A673 (cell line): ENCODE data around the gene MMP24.

Experiments used
- EZH2 ChIP-seq: fragments of 200-600 bp; sonication (generic); IDR thresholded peaks from 2 replicates; pipeline ENCODE4 v1.6.1; 2017; ENCODE audit warnings: borderline replicate concordance, low read depth, mild to moderate bottlenecking, mixed read lengths, antibody characterized with exemption, low read length; ENCODE audit not compliant: poor library complexity, severe bottlenecking
- TF ChIP-seq, protein P1 (sequence below): fragments of 300-800, 200-600 bp; sonication (generic); conservative IDR thresholded peaks from 2 replicates; pipeline ENCODE4 v1.5.1; 2017; ENCODE audit warnings: low read depth, mild to moderate bottlenecking, antibody characterized with exemption, low read length, moderate library complexity, mixed read lengths

GRCh38 chr20:35299780-35300179 lies 73.3 kb downstream of the MMP24 start:
- TF ChIP-seq, protein P1, sequence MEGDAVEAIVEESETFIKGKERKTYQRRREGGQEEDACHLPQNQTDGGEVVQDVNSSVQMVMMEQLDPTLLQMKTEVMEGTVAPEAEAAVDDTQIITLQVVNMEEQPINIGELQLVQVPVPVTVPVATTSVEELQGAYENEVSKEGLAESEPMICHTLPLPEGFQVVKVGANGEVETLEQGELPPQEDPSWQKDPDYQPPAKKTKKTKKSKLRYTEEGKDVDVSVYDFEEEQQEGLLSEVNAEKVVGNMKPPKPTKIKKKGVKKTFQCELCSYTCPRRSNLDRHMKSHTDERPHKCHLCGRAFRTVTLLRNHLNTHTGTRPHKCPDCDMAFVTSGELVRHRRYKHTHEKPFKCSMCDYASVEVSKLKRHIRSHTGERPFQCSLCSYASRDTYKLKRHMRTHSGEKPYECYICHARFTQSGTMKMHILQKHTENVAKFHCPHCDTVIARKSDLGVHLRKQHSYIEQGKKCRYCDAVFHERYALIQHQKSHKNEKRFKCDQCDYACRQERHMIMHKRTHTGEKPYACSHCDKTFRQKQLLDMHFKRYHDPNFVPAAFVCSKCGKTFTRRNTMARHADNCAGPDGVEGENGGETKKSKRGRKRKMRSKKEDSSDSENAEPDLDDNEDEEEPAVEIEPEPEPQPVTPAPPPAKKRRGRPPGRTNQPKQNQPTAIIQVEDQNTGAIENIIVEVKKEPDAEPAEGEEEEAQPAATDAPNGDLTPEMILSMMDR = no peak
- TF ChIP-seq EZH2 = no peak
